Islet precursor cell (in vitro differentiated cells): ENCODE data around the gene PLXNA4.

Experiments
- DNase-seq: peaks from one replicate; pipeline ENCODE4 v3.0.0-alpha.2; 2018

The PLXNA4 gene

GRCh38 chr7:132531562-132531961, 44.7 kb downstream of the PLXNA4 start:
- DNase-seq = no peak

- DNase-seq = no peak
Observed at GRCh38 chr7:132528695-132529094, 47.6 kb downstream of the PLXNA4 start.

GRCh38 chr7:132527467-132528410, 48.5 kb downstream of the PLXNA4 start:
- no peak for DNase-seq

- DNase-seq = no peak
Observed at GRCh38 chr7:132526111-132526740, 50.0 kb downstream of the PLXNA4 start.

- DNase-seq = no peak
Observed at GRCh38 chr7:132521423-132521822, 54.8 kb downstream of the PLXNA4 start.

GRCh38 chr7:132520591-132521280, 55.5 kb downstream of the PLXNA4 start:
- DNase-seq = no peak

- DNase-seq = no peak
Observed at GRCh38 chr7:132519936-132520335, 56.3 kb downstream of the PLXNA4 start.

- no peak for DNase-seq
Observed at GRCh38 chr7:132518839-132519173, 57.5 kb downstream of the PLXNA4 start.

- peak; percentile 74 for DNase-seq
Observed at GRCh38 chr7:132518102-132518838, 58.0 kb downstream of the PLXNA4 start.

- DNase-seq = peak; percentile 80
Observed at GRCh38 chr7:132516042-132516840, 60.0 kb downstream of the PLXNA4 start.

- no peak for DNase-seq
Observed at GRCh38 chr7:132515181-132515580, 61.1 kb downstream of the PLXNA4 start.

GRCh38 chr7:132514430-132514829, 61.8 kb downstream of the PLXNA4 start:
- no peak for DNase-seq

GRCh38 chr7:132511921-132512320, 64.3 kb downstream of the PLXNA4 start:
- no peak for DNase-seq

- DNase-seq = no peak
Observed at GRCh38 chr7:132511387-132511786, 64.9 kb downstream of the PLXNA4 start.

GRCh38 chr7:132509643-132510042, 66.6 kb downstream of the PLXNA4 start:
- no peak for DNase-seq

- no peak for DNase-seq
Observed at GRCh38 chr7:132508724-132509353, 67.4 kb downstream of the PLXNA4 start.

GRCh38 chr7:132504852-132505251, 71.4 kb downstream of the PLXNA4 start:
- DNase-seq = peak; percentile 59

GRCh38 chr7:132504071-132504470, 72.2 kb downstream of the PLXNA4 start:
- no peak for DNase-seq

GRCh38 chr7:132503415-132503814, 72.9 kb downstream of the PLXNA4 start:
- no peak for DNase-seq

- DNase-seq = no peak
Observed at GRCh38 chr7:132501956-132502355, 74.3 kb downstream of the PLXNA4 start.

- peak; percentile 63 for DNase-seq
Observed at GRCh38 chr7:132500727-132501440, 75.4 kb downstream of the PLXNA4 start.
